Caco-2 (cell line): Measurements from ENCODE around the gene NLE1. TPM values are rescaled to one million over a fixed set of nuclear protein-coding genes. Genes with fewer than 3 reads are reported as not detected.

Experiments
- BruUV-seq: library from RNA; stranded (reverse); fragments of 400-500 nt; replicated peaks from 2 replicates; lab custom pipeline; 2021; lab: Mats Ljungman, UMichigan
- CTCF ChIA-PET: fragments of 300-600 bp; sonication (Branson Sonifier 250); formaldehyde crosslinking; loops from one replicate; lab custom pipeline; 2022; ENCODE audit warnings: antibody characterized with exemption; lab: Charles Lee
- POLR2A ChIA-PET: fragments of 300-600 bp; sonication (Branson Sonifier 250); formaldehyde crosslinking; loops from one replicate; lab custom pipeline; 2022; ENCODE audit warnings: antibody characterized with exemption; lab: Charles Lee
- DNase-seq, 2 experiments: peaks; one replicate each; pipeline versions ENCODE4 v3.0.0 to v3.0.0-alpha.2; 2020 to 2022
- H3K27me3 ChIP-seq: replicated peaks from 2 replicates; pipeline ENCODE4 v1.6.0; 2011; ENCODE audit warnings: low read length; ENCODE audit not compliant: control insufficient read depth, insufficient read depth
- H3K36me3 ChIP-seq: 2 replicates; pipeline ENCODE4 v1.5.1; 2011; ENCODE audit warnings: low read length; ENCODE audit not compliant: control insufficient read depth, insufficient read depth
- H3K4me1 ChIP-seq: fragments of 250-450 bp; sonication (Bioruptor Pico); 2 replicates; pipeline ENCODE4 v1.5.1; 2020; ENCODE audit warnings: mild to moderate bottlenecking
- H3K4me3 ChIP-seq: 2 replicates; pipeline ENCODE4 v1.5.1; 2011; ENCODE audit warnings: low read depth, mild to moderate bottlenecking, control low read depth, low read length
- H3K9me3 ChIP-seq: fragments of 250-450 bp; sonication (Bioruptor Pico); 2 replicates; pipeline ENCODE4 v1.5.1; 2020; ENCODE audit warnings: mild to moderate bottlenecking, moderate library complexity
- H3K27ac Mint-ChIP-seq: one replicate; pipeline ENCODE4 v1.8.0; 2022; ENCODE audit warnings: mixed read lengths; ENCODE audit not compliant: unreplicated experiment
- H3K27me3 Mint-ChIP-seq: one replicate; pipeline ENCODE4 v1.8.0; 2022; ENCODE audit warnings: mixed read lengths; ENCODE audit not compliant: insufficient read depth, unreplicated experiment
- H3K36me3 Mint-ChIP-seq: one replicate; pipeline ENCODE4 v1.8.0; 2022; ENCODE audit warnings: mild to moderate bottlenecking, mixed read lengths; ENCODE audit not compliant: insufficient read depth, unreplicated experiment
- H3K4me1 Mint-ChIP-seq: one replicate; pipeline ENCODE4 v1.8.0; 2022; ENCODE audit warnings: low read depth, mixed read lengths; ENCODE audit not compliant: unreplicated experiment
- H3K4me3 Mint-ChIP-seq: one replicate; pipeline ENCODE4 v1.8.0; 2022; ENCODE audit warnings: mild to moderate bottlenecking, moderate library complexity, mixed read lengths; ENCODE audit not compliant: unreplicated experiment
- H3K9me3 Mint-ChIP-seq: one replicate; pipeline ENCODE4 v1.8.0; 2022; ENCODE audit warnings: mixed read lengths; ENCODE audit not compliant: unreplicated experiment
- intact Hi-C: fragments of 100-400 bp; cut with micrococcal nuclease; formaldehyde crosslinking; loops from one replicate; pipeline ENCODE4 v1.10.0; 2022; ENCODE audit not compliant: unreplicated experiment
- total RNA-seq: library from RNA; stranded (reverse); gene quantifications from 2 replicates; pipeline ENCODE4 v1.2.3, GENCODE V29; 2022
- TF ChIP-seq, protein P1 (sequence below), 2 experiments: fragments of 200-600 bp in 1 of 2; IDR thresholded peaks; 1 replicate in 1 of 2; 2 replicates in 1 of 2; pipeline versions ENCODE4 v1.5.1 to v1.8.0; 2011 to 2022; ENCODE audit warnings: antibody characterized with exemption in 1 of 2, control low read depth in 1 of 2, inconsistent platforms in 1 of 2, low read depth in 1 of 2, low read length in 1 of 2, mild to moderate bottlenecking in 1 of 2, moderate library complexity in 1 of 2; ENCODE audit not compliant: insufficient read depth in 1 of 2, severe bottlenecking in 1 of 2, unreplicated experiment in 1 of 2

NLE1 gene
- total RNA-seq, 1 experiment from 2014 or later, result 24.8 TPM

DNA sequence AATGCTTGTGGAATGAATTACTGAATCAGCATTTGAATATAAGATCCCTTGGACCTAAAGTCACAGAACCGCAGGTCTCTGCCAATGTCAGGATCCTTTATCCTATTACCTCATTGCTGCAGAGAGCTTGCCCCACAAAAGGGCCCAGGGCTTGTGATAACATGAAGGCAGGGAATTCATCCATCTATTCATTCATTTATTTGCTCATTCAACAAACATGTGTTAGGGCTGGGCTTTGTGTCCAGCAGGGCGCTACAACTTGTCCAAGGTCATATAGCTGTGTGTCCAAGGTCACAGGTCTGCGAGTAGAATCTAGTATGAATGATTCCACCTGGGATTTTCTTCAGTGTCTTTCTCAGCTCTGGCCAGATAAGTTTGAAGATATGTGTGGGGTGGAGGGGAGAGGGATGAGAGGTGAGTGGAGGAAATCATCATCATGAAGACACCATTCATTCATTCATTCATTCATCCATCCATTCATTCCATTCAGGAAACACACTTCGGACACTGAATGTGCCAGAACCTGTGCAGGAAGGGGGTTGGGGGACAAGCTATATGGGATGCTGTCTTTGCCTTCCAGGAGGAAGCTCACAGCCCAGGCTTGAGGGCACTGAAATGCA is 4.2 kb upstream of the NLE1 start:
- Mint-ChIP-seq H3K27me3 (peaks cover 3% of the 10 kb centered on the region), H3K4me3 (no peak overlapping the region), H3K9me3 (no peaks in the 10 kb centered on the region), H3K27ac (no peak overlapping the region), H3K36me3 (no peaks in the 10 kb centered on the region), H3K4me1 (no peaks in the 10 kb centered on the region)
- CTCF ChIA-PET, result no interaction called here
- BruUV-seq, result no TSS peak
- Histone ChIP-seq H3K4me1 (no peaks in the 10 kb centered on the region), H3K27me3 (no peaks in the 10 kb centered on the region), H3K9me3 (no peaks in the 10 kb centered on the region), H3K36me3 (no peaks in the 10 kb centered on the region), H3K4me3 (no peak overlapping the region)
- POLR2A ChIA-PET, result no interaction called here
- no peak for DNase-seq
- intact Hi-C loops, result no loop called here
- TF ChIP-seq, protein P1, sequence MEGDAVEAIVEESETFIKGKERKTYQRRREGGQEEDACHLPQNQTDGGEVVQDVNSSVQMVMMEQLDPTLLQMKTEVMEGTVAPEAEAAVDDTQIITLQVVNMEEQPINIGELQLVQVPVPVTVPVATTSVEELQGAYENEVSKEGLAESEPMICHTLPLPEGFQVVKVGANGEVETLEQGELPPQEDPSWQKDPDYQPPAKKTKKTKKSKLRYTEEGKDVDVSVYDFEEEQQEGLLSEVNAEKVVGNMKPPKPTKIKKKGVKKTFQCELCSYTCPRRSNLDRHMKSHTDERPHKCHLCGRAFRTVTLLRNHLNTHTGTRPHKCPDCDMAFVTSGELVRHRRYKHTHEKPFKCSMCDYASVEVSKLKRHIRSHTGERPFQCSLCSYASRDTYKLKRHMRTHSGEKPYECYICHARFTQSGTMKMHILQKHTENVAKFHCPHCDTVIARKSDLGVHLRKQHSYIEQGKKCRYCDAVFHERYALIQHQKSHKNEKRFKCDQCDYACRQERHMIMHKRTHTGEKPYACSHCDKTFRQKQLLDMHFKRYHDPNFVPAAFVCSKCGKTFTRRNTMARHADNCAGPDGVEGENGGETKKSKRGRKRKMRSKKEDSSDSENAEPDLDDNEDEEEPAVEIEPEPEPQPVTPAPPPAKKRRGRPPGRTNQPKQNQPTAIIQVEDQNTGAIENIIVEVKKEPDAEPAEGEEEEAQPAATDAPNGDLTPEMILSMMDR (IDR thresholded peaks at IDR 0.05; ENCODE audit: insufficient read depth in 1 of 2, low read depth in 1 of 2, low read length in 1 of 2, severe bottlenecking in 1 of 2, unreplicated experiment in 1 of 2), result no peak

DNA sequence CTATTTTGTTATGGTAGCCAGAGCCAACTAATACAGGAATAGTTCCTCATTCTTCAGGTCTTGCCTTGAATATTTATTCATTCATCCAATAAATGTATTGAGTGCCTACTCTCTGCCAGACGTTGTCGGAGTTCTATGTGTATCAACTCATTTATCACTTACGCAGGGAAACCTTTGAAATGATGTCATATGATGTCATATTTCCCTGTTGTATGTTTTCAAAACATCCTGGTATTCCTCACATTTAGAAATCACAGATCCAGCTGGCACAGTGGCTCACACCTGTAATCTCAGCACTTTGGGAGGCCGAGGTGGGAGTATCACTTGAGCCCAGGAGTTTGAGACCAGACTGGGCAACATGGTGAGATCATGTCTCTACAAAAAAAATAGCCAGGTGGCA is 2.7 kb upstream of the NLE1 start:
- ChIA-PET CTCF (no interaction called here), POLR2A (no interaction called here)
- H3K27ac Mint-ChIP-seq, result no peak overlapping the region
- no peaks in the 10 kb centered on the region for H3K36me3 Mint-ChIP-seq
- no TSS peak for BruUV-seq
- intact Hi-C loops, result no loop called here
- no peak overlapping the region for H3K4me3 ChIP-seq
- H3K9me3 Mint-ChIP-seq, result no peaks in the 10 kb centered on the region
- H3K36me3 ChIP-seq, result no peaks in the 10 kb centered on the region
- peaks cover 3% of the 10 kb centered on the region for H3K27me3 Mint-ChIP-seq
- H3K27me3 ChIP-seq, result no peaks in the 10 kb centered on the region
- H3K4me1 Mint-ChIP-seq, result no peaks in the 10 kb centered on the region
- H3K9me3 ChIP-seq, result no peaks in the 10 kb centered on the region
- no peak overlapping the region for H3K4me3 Mint-ChIP-seq
- TF ChIP-seq, protein P1 (IDR thresholded peaks at IDR 0.05; ENCODE audit: insufficient read depth in 1 of 2, low read depth in 1 of 2, low read length in 1 of 2, severe bottlenecking in 1 of 2, unreplicated experiment in 1 of 2), result no peak
- DNase-seq, result no peak
- no peaks in the 10 kb centered on the region for H3K4me1 ChIP-seq

DNA sequence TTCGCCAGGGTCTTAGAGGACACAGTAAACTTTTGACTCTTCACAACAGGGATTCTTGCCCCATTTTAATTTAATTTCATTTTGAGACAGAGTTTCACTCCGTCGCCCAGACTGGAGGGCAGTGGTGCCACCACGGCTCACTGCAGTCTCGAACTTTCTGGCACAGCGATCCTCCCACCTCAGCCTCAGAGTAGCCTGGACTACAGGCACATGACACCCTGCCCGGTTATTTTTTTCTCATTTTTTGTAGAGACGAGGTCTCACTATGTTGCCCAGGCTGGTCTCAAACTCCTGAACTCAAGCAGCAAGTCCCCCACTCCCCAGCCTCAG is 329 bp upstream of the NLE1 start:
- ChIA-PET POLR2A (no interaction called here), CTCF (no interaction called here)
- peak overlapping the region; percentile 75 for H3K4me3 Mint-ChIP-seq
- BruUV-seq, result no TSS peak
- Histone ChIP-seq H3K27me3 (no peaks in the 10 kb centered on the region), H3K4me1 (no peaks in the 10 kb centered on the region), H3K36me3 (peaks cover under 1% of the 10 kb centered on the region; the same call in 1 of the 2 replicates), H3K4me3 (no peak overlapping the region), H3K9me3 (no peaks in the 10 kb centered on the region)
- peaks cover 3% of the 10 kb centered on the region for H3K27me3 Mint-ChIP-seq
- DNase-seq, result no peak
- H3K36me3 Mint-ChIP-seq, result peaks cover 12% of the 10 kb centered on the region
- no peaks in the 10 kb centered on the region for H3K9me3 Mint-ChIP-seq
- intact Hi-C loops, result no loop called here
- no peak overlapping the region for H3K27ac Mint-ChIP-seq
- H3K4me1 Mint-ChIP-seq, result no peaks in the 10 kb centered on the region
- TF ChIP-seq, protein P1 (IDR thresholded peaks at IDR 0.05; ENCODE audit: insufficient read depth in 1 of 2, low read depth in 1 of 2, low read length in 1 of 2, severe bottlenecking in 1 of 2, unreplicated experiment in 1 of 2), result peak in 1 of 2 experiments; percentile 10
